Tibial nerve (tissue), 3 donors: ENCODE results near the gene MYO1D.

Experiments
- POLR2A ChIP-seq, 2 donors: fragments of 450-650 bp; IDR thresholded peaks; one replicate each; pipeline ENCODE4 v1.6.1; 2017; ENCODE audit warnings: antibody characterized with exemption in 2 of 2, mild to moderate bottlenecking in 2 of 2, moderate library complexity in 2 of 2
- TF ChIP-seq, protein P1 (sequence below), 5 experiments: fragments of 200-600 bp in 3 of 5; fragments of 450-650 bp in 2 of 5; sonication (generic) in 3 of 5; IDR thresholded peaks; one replicate each; pipeline ENCODE4 v1.5.1; 2016 to 2019; ENCODE audit warnings: antibody characterized with exemption in 5 of 5, mild to moderate bottlenecking in 3 of 5, moderate library complexity in 2 of 5

- TF ChIP-seq, protein P1, sequence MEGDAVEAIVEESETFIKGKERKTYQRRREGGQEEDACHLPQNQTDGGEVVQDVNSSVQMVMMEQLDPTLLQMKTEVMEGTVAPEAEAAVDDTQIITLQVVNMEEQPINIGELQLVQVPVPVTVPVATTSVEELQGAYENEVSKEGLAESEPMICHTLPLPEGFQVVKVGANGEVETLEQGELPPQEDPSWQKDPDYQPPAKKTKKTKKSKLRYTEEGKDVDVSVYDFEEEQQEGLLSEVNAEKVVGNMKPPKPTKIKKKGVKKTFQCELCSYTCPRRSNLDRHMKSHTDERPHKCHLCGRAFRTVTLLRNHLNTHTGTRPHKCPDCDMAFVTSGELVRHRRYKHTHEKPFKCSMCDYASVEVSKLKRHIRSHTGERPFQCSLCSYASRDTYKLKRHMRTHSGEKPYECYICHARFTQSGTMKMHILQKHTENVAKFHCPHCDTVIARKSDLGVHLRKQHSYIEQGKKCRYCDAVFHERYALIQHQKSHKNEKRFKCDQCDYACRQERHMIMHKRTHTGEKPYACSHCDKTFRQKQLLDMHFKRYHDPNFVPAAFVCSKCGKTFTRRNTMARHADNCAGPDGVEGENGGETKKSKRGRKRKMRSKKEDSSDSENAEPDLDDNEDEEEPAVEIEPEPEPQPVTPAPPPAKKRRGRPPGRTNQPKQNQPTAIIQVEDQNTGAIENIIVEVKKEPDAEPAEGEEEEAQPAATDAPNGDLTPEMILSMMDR (IDR thresholded peaks at IDR 0.05) = no peak
- TF ChIP-seq POLR2A (IDR thresholded peaks at IDR 0.05) = no peak
These were observed 339.9 kb downstream of the MYO1D start for GRCh38 chr17:32536736-32537643.
